BLaER1 treated with 17β-estradiol and CSF1 and Interleukin-3, amounts not matched to agents 10 nM and 100 nM (cell line): ENCODE data around the gene SDK1.

Source experiments
- H3K27ac ChIP-seq, 11 experiments: shearing (Covaris generic); formaldehyde crosslinking; 2 replicates each; pipeline ENCODE4 v1.8.1; 2022
- H3K27me3 ChIP-seq, 11 experiments: shearing (Covaris generic); formaldehyde crosslinking; 2 replicates each; pipeline ENCODE4 v1.8.1; 2022
- H3K36me3 ChIP-seq, 11 experiments: shearing (Covaris generic); formaldehyde crosslinking; 2 replicates each; pipeline ENCODE4 v1.8.1; 2022
- H3K4me1 ChIP-seq, 10 experiments: shearing (Covaris generic); formaldehyde crosslinking; 2 replicates each; pipeline ENCODE4 v1.8.1; 2022
- H3K4me2 ChIP-seq, 11 experiments: shearing (Covaris generic); formaldehyde crosslinking; 2 replicates each; pipeline ENCODE4 v1.8.1; 2022
- H3K4me3 ChIP-seq, 10 experiments: shearing (Covaris generic); formaldehyde crosslinking; 2 replicates each; pipeline ENCODE4 v1.8.1; 2022
- H3K9ac ChIP-seq, 11 experiments: shearing (Covaris generic); formaldehyde crosslinking; 2 replicates each; pipeline ENCODE4 v1.8.1; 2022
- H3K9me3 ChIP-seq, 11 experiments: shearing (Covaris generic); formaldehyde crosslinking; replicated peaks in 1 of 11; 2 replicates each; pipeline ENCODE4 v1.8.1; 2022
- H4K20me1 ChIP-seq, 11 experiments: shearing (Covaris generic); formaldehyde crosslinking; 2 replicates each; pipeline ENCODE4 v1.8.1; 2022
- Cebpa-rat ChIP-seq, 11 experiments: shearing (Covaris generic); IDR thresholded peaks; 2 replicates each; pipeline ENCODE4 v1.8.1; 2022

SDK1 gene

GRCh38 chr7:4009211-4010060, 708.4 kb downstream of the SDK1 start:
- no peaks in the 10 kb centered on the region for H3K36me3 ChIP-seq
- H3K27ac ChIP-seq = no peak overlapping the region
- H3K9me3 ChIP-seq = no peaks in the 10 kb centered on the region
- no peak overlapping the region for H3K4me3 ChIP-seq
- TF ChIP-seq Cebpa-rat (IDR thresholded peaks at IDR 0.05) = no peak
- H3K4me1 ChIP-seq = peaks cover 0 to 14% (median 8%) of the 10 kb centered on the region in 10 experiments; a peak in 17 of 20 replicates
- H3K27me3 ChIP-seq = no peaks in the 10 kb centered on the region
- no peak overlapping the region for H3K9ac ChIP-seq
- no peak overlapping the region for H3K4me2 ChIP-seq
- no peaks in the 10 kb centered on the region for H4K20me1 ChIP-seq

GRCh38 chr7:4010061-4010605, 709.1 kb downstream of the SDK1 start:
- no peaks in the 10 kb centered on the region for H3K9me3 ChIP-seq
- TF ChIP-seq Cebpa-rat (IDR thresholded peaks at IDR 0.05) = no peak
- no peak overlapping the region for H3K4me2 ChIP-seq
- no peak overlapping the region for H3K4me3 ChIP-seq
- no peak overlapping the region for H3K9ac ChIP-seq
- peaks cover 0 to 14% (median 8%) of the 10 kb centered on the region in 10 experiments; a peak in 17 of 20 replicates for H3K4me1 ChIP-seq
- H3K36me3 ChIP-seq = no peaks in the 10 kb centered on the region
- no peaks in the 10 kb centered on the region for H4K20me1 ChIP-seq
- no peaks in the 10 kb centered on the region for H3K27me3 ChIP-seq
- H3K27ac ChIP-seq = no peak overlapping the region

- Histone ChIP-seq H3K4me2 (no peak overlapping the region), H3K9ac (no peak overlapping the region), H3K27me3 (no peaks in the 10 kb centered on the region), H3K9me3 (no peaks in the 10 kb centered on the region), H4K20me1 (no peaks in the 10 kb centered on the region), H3K4me1 (peaks cover 0 to 8% (median 6%) of the 10 kb centered on the region in 10 experiments; a peak in 15 of 20 replicates), H3K36me3 (no peaks in the 10 kb centered on the region), H3K27ac (no peak overlapping the region), H3K4me3 (no peak overlapping the region)
- no peak for TF ChIP-seq Cebpa-rat (IDR thresholded peaks at IDR 0.05)
These were observed 710.0 kb downstream of the SDK1 start for GRCh38 chr7:4010923-4011656.

- H3K27me3 ChIP-seq = no peaks in the 10 kb centered on the region
- H3K4me1 ChIP-seq = peaks cover 0 to 8% (median 5%) of the 10 kb centered on the region in 10 experiments; a peak in 13 of 20 replicates
- peaks cover 0 to 3% (median 0%) of the 10 kb centered on the region in 11 experiments; a peak in 1 of 22 replicates for H3K36me3 ChIP-seq
- H3K9ac ChIP-seq = no peak overlapping the region
- no peak overlapping the region for H3K27ac ChIP-seq
- H3K4me2 ChIP-seq = peak overlapping the region in 8 of 11 experiments; percentile 9 to 46 (median 25); a peak in 11 of 22 replicates
- H3K9me3 ChIP-seq = peaks cover 16 to 24% (median 19%) of the 10 kb centered on the region in 11 experiments
- H3K4me3 ChIP-seq = no peak overlapping the region
- H4K20me1 ChIP-seq = no peaks in the 10 kb centered on the region
- TF ChIP-seq Cebpa-rat (IDR thresholded peaks at IDR 0.05) = no peak
These were observed 712.7 kb downstream of the SDK1 start for GRCh38 chr7:4013793-4014192.

GRCh38 chr7:4014346-4015050, 713.4 kb downstream of the SDK1 start:
- Histone ChIP-seq H3K4me2 (no peak overlapping the region), H3K27ac (no peak overlapping the region), H3K9me3 (peaks cover 23 to 31% (median 26%) of the 10 kb centered on the region in 11 experiments), H3K27me3 (no peaks in the 10 kb centered on the region), H3K4me3 (no peak overlapping the region), H3K36me3 (peaks cover 0 to 10% (median 0%) of the 10 kb centered on the region in 11 experiments; a peak in 3 of 22 replicates), H4K20me1 (no peaks in the 10 kb centered on the region), H3K9ac (no peak overlapping the region), H3K4me1 (peaks cover 0 to 8% (median 5%) of the 10 kb centered on the region in 10 experiments; a peak in 13 of 20 replicates)
- no peak for TF ChIP-seq Cebpa-rat (IDR thresholded peaks at IDR 0.05)

GRCh38 chr7:4015371-4015770, 714.3 kb downstream of the SDK1 start:
- Histone ChIP-seq H3K4me2 (no peak overlapping the region), H3K4me1 (peaks cover 0 to 8% (median 5%) of the 10 kb centered on the region in 10 experiments; a peak in 13 of 20 replicates), H3K9me3 (peaks cover 32 to 40% (median 35%) of the 10 kb centered on the region in 11 experiments), H3K9ac (no peak overlapping the region), H3K27ac (no peak overlapping the region), H3K27me3 (no peaks in the 10 kb centered on the region), H4K20me1 (no peaks in the 10 kb centered on the region), H3K36me3 (peaks cover 0 to 13% (median 0%) of the 10 kb centered on the region in 11 experiments; a peak in 3 of 22 replicates), H3K4me3 (no peak overlapping the region)
- TF ChIP-seq Cebpa-rat (IDR thresholded peaks at IDR 0.05) = no peak

- H4K20me1 ChIP-seq = no peaks in the 10 kb centered on the region
- H3K4me3 ChIP-seq = no peak overlapping the region
- H3K4me1 ChIP-seq = peaks cover 0 to 8% (median 5%) of the 10 kb centered on the region in 10 experiments; a peak in 13 of 20 replicates
- no peak overlapping the region for H3K4me2 ChIP-seq
- H3K9ac ChIP-seq = no peak overlapping the region
- H3K9me3 ChIP-seq = peaks cover 34 to 46% (median 41%) of the 10 kb centered on the region in 11 experiments
- TF ChIP-seq Cebpa-rat (IDR thresholded peaks at IDR 0.05) = no peak
- H3K27ac ChIP-seq = no peak overlapping the region
- H3K36me3 ChIP-seq = peaks cover 0 to 13% (median 0%) of the 10 kb centered on the region in 11 experiments; a peak in 3 of 22 replicates
- no peaks in the 10 kb centered on the region for H3K27me3 ChIP-seq
These were observed 714.9 kb downstream of the SDK1 start for GRCh38 chr7:4015996-4016395.

- no peak for TF ChIP-seq Cebpa-rat (IDR thresholded peaks at IDR 0.05)
- Histone ChIP-seq H3K9me3 (peaks cover 34 to 53% (median 46%) of the 10 kb centered on the region in 11 experiments), H3K27me3 (no peaks in the 10 kb centered on the region), H3K4me3 (no peak overlapping the region), H3K4me2 (no peak overlapping the region), H3K4me1 (peaks cover 0 to 8% (median 5%) of the 10 kb centered on the region in 10 experiments; a peak in 13 of 20 replicates), H3K36me3 (peaks cover 0 to 13% (median 0%) of the 10 kb centered on the region in 11 experiments; a peak in 3 of 22 replicates), H3K9ac (no peak overlapping the region), H3K27ac (no peak overlapping the region), H4K20me1 (no peaks in the 10 kb centered on the region)
These were observed 716.0 kb downstream of the SDK1 start for GRCh38 chr7:4017081-4017480.
